ENCODE results near the gene SNPH.
"Not testable (repeated sequence)": the region's sequence is repeated elsewhere in the genome, so short reads cannot be mapped to it uniquely, and the experiment has no call there.

GRCh38 chr20:1250282-1250681 lies 15.8 kb upstream of the SNPH start:
- not testable (repeated sequence) for TF ChIP-seq CTCF (conservative IDR thresholded peaks at IDR 0.05; ENCODE audit: low read depth, low read length); EZH2 (IDR thresholded peaks at IDR 0.05; ENCODE audit: low read length, unreplicated experiment); EZH2phosphoT487 (IDR thresholded peaks at IDR 0.05; ENCODE audit: borderline replicate concordance, low read length)
